Measurements from ENCODE around the gene CCDC159.

Gene CCDC159

GRCh38 chr19:11338121-11338520 is 8.2 kb upstream of the CCDC159 start:
- TF ChIP-seq POLR2AphosphoS5 (IDR thresholded peaks at IDR 0.05; ENCODE audit: low read depth, low read length), result no peak
- TF ChIP-seq FOXP2 (optimal IDR thresholded peaks at IDR 0.05; ENCODE audit: borderline replicate concordance, extremely low read depth, extremely low read length, insufficient read depth), result no peak

DNA sequence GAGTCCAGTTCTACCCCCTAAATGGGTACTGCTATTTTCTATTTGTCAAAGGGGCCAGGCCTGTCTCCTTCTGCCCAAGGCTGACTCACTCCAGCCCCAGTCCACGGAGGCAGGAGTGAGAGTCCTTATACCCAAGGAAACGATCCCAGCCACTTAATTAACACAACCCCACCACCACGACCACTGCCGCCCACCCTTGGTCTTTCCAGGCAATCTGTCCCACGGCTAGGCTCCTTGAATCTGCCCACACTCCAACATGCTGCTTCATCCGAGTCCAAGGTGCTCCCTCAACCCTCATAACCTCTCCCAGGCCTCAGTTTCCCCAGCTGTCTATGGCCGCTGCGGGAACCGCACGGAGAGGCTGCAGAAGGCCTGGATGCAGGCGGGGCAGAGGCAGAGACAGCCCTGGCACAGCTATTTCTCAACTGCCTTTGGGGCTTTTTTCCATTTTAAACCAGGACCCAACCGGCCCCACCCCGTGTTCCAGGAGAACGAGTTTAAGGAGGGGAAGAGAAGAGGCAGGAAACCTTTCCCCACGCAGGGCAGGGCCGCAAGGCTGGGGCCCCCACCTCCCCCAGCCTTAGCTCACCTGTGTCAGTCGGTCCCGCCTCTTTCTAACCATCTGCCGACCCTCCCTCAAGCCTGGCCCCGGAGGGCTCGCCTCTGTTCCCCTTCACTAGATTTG is 7.6 kb upstream of the CCDC159 start:
- no peak for TF ChIP-seq POLR2AphosphoS5 (IDR thresholded peaks at IDR 0.05; ENCODE audit: low read depth, low read length)
- TF ChIP-seq SIN3A (IDR thresholded peaks at IDR 0.05; ENCODE audit: borderline replicate concordance, insufficient read depth, low read length), result no peak
- TF ChIP-seq FOXP2 (optimal IDR thresholded peaks at IDR 0.05; ENCODE audit: borderline replicate concordance, extremely low read depth, extremely low read length, insufficient read depth), result no peak
- TF ChIP-seq, protein P1, sequence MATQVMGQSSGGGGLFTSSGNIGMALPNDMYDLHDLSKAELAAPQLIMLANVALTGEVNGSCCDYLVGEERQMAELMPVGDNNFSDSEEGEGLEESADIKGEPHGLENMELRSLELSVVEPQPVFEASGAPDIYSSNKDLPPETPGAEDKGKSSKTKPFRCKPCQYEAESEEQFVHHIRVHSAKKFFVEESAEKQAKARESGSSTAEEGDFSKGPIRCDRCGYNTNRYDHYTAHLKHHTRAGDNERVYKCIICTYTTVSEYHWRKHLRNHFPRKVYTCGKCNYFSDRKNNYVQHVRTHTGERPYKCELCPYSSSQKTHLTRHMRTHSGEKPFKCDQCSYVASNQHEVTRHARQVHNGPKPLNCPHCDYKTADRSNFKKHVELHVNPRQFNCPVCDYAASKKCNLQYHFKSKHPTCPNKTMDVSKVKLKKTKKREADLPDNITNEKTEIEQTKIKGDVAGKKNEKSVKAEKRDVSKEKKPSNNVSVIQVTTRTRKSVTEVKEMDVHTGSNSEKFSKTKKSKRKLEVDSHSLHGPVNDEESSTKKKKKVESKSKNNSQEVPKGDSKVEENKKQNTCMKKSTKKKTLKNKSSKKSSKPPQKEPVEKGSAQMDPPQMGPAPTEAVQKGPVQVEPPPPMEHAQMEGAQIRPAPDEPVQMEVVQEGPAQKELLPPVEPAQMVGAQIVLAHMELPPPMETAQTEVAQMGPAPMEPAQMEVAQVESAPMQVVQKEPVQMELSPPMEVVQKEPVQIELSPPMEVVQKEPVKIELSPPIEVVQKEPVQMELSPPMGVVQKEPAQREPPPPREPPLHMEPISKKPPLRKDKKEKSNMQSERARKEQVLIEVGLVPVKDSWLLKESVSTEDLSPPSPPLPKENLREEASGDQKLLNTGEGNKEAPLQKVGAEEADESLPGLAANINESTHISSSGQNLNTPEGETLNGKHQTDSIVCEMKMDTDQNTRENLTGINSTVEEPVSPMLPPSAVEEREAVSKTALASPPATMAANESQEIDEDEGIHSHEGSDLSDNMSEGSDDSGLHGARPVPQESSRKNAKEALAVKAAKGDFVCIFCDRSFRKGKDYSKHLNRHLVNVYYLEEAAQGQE (IDR thresholded peaks at IDR 0.05; ENCODE audit: insufficient read depth in 1 of 2, low read depth in 2 of 2, low read length in 2 of 2), result no peak
- no peak for TF ChIP-seq TAF1 (IDR thresholded peaks at IDR 0.05; ENCODE audit: borderline replicate concordance, insufficient read depth, low read length)

GRCh38 chr19:11339254-11340098 is 6.8 kb upstream of the CCDC159 start, which contains the start of gene RAB3D:
TSS of gene RAB3D (minus strand) at chr19:11339657. CDS start at chr19:11337399, 2,258 bp downstream.
- TF ChIP-seq, protein P1 (IDR thresholded peaks at IDR 0.05; ENCODE audit: insufficient read depth in 1 of 2, low read depth in 2 of 2, low read length in 2 of 2), result no peak
- peak; percentile 90 for TF ChIP-seq POLR2AphosphoS5 (IDR thresholded peaks at IDR 0.05; ENCODE audit: low read depth, low read length)
- no peak for TF ChIP-seq SIN3A (IDR thresholded peaks at IDR 0.05; ENCODE audit: borderline replicate concordance, insufficient read depth, low read length)
- peak; percentile 26 for TF ChIP-seq FOXP2 (optimal IDR thresholded peaks at IDR 0.05; ENCODE audit: borderline replicate concordance, extremely low read depth, extremely low read length, insufficient read depth)
- 0 out of 2 replicates have a peak, but pooled peaks have one; percentile 44 for TF ChIP-seq TAF1 (IDR thresholded peaks at IDR 0.05; ENCODE audit: borderline replicate concordance, insufficient read depth, low read length)

GRCh38 chr19:11342429-11342828 is 3.9 kb upstream of the CCDC159 start:
- TF ChIP-seq TAF1 (IDR thresholded peaks at IDR 0.05; ENCODE audit: borderline replicate concordance, insufficient read depth, low read length) (no peak), FOXP2 (optimal IDR thresholded peaks at IDR 0.05; ENCODE audit: borderline replicate concordance, extremely low read depth, extremely low read length, insufficient read depth) (no peak)

- TF ChIP-seq, protein P1 (IDR thresholded peaks at IDR 0.05; ENCODE audit: insufficient read depth in 1 of 2, low read depth in 2 of 2, low read length in 2 of 2), result no peak
- TF ChIP-seq TAF1 (IDR thresholded peaks at IDR 0.05; ENCODE audit: borderline replicate concordance, insufficient read depth, low read length) (no peak), FOXP2 (optimal IDR thresholded peaks at IDR 0.05; ENCODE audit: borderline replicate concordance, extremely low read depth, extremely low read length, insufficient read depth) (no peak), POLR2AphosphoS5 (IDR thresholded peaks at IDR 0.05; ENCODE audit: low read depth, low read length) (no peak), SIN3A (IDR thresholded peaks at IDR 0.05; ENCODE audit: borderline replicate concordance, insufficient read depth, low read length) (no peak)
Measured at GRCh38 chr19:11345122-11345803, 1.1 kb upstream of the CCDC159 start.

All from PFSK-1 (cell line).